Frontal cortex (tissue), 4 donors: ENCODE results near the gene SLC12A5. TPM values are rescaled to one million over a fixed set of nuclear protein-coding genes. Genes with fewer than 3 reads are reported as not detected.
"Not testable (repeated sequence)": the region's sequence is repeated elsewhere in the genome, so short reads cannot be mapped to it uniquely, and the experiment has no call there.

Experiments used
- DNase-seq, 2 donors: peaks; one replicate each; pipeline ENCODE4 v3.0.0; 2012; ENCODE audit warnings: low spot score in 2 of 2
- FAIRE-seq: peaks from 2 replicates; lab custom pipeline; 2012; peaks lifted over from hg19 to GRCh38; lab: Jason Lieb, UNC
- total RNA-seq: library from RNA; depleted of rRNA; stranded (reverse); fragments of >200 nt; gene quantifications from one replicate; pipeline ENCODE4 v1.2.3, GENCODE V29; 2014
- donor health status: control.
- donor health status: control.
- donor health status: control.

Gene SLC12A5
- total RNA-seq, 1 donor from 2014 or later = 18.8 TPM

- not testable (repeated sequence) for DNase-seq, FAIRE-seq
These were observed 62.9 kb downstream of the SLC12A5 start for GRCh38 chr20:46091622-46092535.

DNA sequence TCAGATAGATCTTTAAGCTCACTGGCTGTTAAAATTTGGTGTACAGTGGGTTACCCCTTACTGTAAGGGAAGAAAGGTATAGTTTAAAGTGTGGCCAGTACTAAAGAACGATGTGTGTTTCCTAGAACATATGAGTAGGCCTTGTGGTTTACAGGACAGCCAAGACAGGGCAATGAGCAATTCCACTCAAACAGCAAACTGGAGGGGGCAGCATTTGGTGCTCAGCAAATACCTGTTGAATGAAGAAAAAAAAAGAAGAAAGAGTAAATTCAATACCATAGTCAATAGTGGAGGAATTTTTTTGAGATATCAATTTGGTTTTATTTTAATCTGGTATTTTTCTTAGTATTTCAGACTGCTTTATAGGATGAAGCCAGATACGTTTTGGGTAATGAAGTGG, 64.5 kb downstream of the SLC12A5 start:
- no peak for FAIRE-seq
- DNase-seq = no peak

GRCh38 chr20:46099491-46100287, 70.7 kb downstream of the SLC12A5 start:
- no peak for FAIRE-seq

GRCh38 chr20:46100444-46100843, 71.4 kb downstream of the SLC12A5 start:
- FAIRE-seq, DNase-seq: not testable (repeated sequence)

More at GRCh38 chr20:46099491-46100287, 70.7 kb downstream of the SLC12A5 start:
- DNase-seq = no peak

- FAIRE-seq (no peak), DNase-seq (no peak)
These were observed 72.0 kb downstream of the SLC12A5 start for GRCh38 chr20:46100988-46101387.

- no peak for FAIRE-seq
- no peak for DNase-seq
These were observed 72.9 kb downstream of the SLC12A5 start for GRCh38 chr20:46101957-46102356.

DNA sequence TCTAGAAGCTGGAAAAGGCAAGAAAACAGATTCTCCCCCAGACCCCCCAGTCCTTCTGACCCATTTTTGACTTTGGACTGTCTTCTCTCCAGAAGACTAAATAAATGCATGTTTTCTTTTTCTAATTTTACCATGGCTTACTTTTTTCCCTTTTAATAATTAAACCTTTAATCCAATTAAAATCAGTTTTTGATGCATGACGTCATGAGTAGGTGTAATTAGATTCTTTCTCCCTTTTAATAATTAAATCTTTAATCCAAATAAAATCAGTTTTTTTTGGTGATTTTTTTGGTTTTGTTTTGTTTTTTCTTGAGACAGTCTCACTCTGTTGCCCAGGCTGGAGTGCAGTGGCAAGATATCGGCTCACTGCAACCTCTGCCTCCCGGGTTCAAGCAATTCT, 73.9 kb downstream of the SLC12A5 start:
- no peak for FAIRE-seq
- DNase-seq = no peak

- no peak for FAIRE-seq
- no peak for DNase-seq
These were observed 75.2 kb downstream of the SLC12A5 start for GRCh38 chr20:46104262-46104661.

- DNase-seq (no peak), FAIRE-seq (no peak)
These were observed 78.0 kb downstream of the SLC12A5 start for GRCh38 chr20:46107061-46107460.

- DNase-seq (no peak), FAIRE-seq (no peak)
These were observed 79.4 kb downstream of the SLC12A5 start for GRCh38 chr20:46108435-46108841.

DNA sequence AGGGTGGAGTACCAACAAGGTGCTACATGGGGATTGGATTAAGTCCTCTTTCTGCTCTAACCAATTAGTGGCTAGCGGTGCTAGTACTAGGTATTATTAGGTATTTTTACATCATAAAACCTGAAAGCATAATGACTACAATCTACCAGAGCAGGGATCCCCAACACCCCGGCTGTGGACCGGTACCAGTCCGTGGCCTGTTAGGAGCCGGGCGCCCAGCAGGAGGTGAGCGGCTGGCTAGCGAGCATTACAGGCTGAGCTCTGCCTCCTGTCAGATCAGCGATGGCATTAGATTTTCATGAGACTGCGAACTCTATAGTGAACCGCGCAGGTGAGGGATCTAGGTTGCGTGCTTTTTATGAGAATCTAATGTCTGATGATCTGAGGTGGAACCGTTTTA, 80.0 kb downstream of the SLC12A5 start:
- DNase-seq = no peak
- no peak for FAIRE-seq

Other genes with a start within 250 kb of the SLC12A5 start
- not detected for gene WFDC3, start 237.3 kb upstream of the SLC12A5 start, total RNA-seq
- gene DNTTIP1, start 237.3 kb upstream of the SLC12A5 start, total RNA-seq = 13.0 TPM
- 3.7 TPM for gene UBE2C, start 216.6 kb upstream of the SLC12A5 start, total RNA-seq
- gene TNNC2, start 201.9 kb upstream of the SLC12A5 start, total RNA-seq = not detected
- 15.5 TPM for gene SNX21, start 195.4 kb upstream of the SLC12A5 start, total RNA-seq
- 32.6 TPM for gene ACOT8, start 171.8 kb upstream of the SLC12A5 start, total RNA-seq
- 13.9 TPM for gene ZSWIM3, start 171.6 kb upstream of the SLC12A5 start, total RNA-seq
- gene ZSWIM1, start 148.0 kb upstream of the SLC12A5 start, total RNA-seq = 5.3 TPM
- 2.0 TPM for gene SPATA25, start 141.6 kb upstream of the SLC12A5 start, total RNA-seq
- gene NEURL2, start 138.0 kb upstream of the SLC12A5 start, total RNA-seq = 3.3 TPM
- gene CTSA, start 137.9 kb upstream of the SLC12A5 start, total RNA-seq = 14.7 TPM
- 19.2 TPM for gene PLTP, start 117.1 kb upstream of the SLC12A5 start, total RNA-seq
- gene PCIF1, start 94.5 kb upstream of the SLC12A5 start, total RNA-seq = 9.0 TPM
- 12.6 TPM for gene ZNF335, start 57.0 kb upstream of the SLC12A5 start, total RNA-seq
- under 0.01 TPM for gene MMP9, start 20.3 kb upstream of the SLC12A5 start, total RNA-seq
- 18.3 TPM for gene NCOA5, start 60.7 kb downstream of the SLC12A5 start, total RNA-seq
- 0.41 TPM for gene CD40, start 89.1 kb downstream of the SLC12A5 start, total RNA-seq